ENCODE data around the gene JAML.

DNA sequence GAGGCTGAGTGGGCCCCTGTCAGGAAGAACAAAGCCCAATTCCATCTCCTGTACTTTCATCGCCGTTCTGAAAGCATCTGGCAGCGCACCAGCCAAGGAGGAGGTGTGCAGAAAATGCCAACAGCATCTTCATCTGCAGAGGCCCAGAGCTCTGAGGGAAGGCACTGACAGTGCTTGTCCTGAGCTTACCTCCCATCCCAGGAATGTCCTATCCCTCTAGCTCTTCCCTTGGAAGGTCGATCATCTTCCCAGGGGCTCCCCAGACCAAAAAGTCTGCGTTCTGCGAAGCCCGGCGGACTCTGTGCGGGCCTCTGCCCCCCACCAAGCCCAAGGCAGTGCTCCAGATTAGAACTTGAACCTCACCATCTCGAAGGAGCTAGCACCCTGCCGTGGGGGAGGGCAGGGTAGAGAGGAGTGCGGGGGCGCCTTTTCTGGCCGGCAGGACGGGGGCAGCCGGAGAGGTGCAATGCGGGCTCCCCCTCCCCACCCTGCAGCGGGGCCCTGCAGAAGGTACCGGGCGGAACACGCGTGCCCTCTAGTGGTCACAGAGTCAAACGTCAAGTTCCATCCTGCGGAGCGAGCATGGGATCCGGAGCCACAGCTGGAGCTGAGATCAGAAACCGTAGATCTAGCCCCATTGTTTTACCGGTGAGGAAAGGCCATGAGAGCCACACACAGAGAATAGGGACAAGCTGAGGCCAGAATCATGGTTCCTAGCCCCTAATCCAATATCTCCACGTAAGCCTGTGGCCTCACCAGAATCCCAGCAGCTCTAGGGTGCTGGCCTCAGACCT lies 53.3 kb downstream of the JAML start:
- TF ChIP-seq POLR2A (IDR thresholded peaks at IDR 0.05) = no peak
- TF ChIP-seq, protein P1, sequence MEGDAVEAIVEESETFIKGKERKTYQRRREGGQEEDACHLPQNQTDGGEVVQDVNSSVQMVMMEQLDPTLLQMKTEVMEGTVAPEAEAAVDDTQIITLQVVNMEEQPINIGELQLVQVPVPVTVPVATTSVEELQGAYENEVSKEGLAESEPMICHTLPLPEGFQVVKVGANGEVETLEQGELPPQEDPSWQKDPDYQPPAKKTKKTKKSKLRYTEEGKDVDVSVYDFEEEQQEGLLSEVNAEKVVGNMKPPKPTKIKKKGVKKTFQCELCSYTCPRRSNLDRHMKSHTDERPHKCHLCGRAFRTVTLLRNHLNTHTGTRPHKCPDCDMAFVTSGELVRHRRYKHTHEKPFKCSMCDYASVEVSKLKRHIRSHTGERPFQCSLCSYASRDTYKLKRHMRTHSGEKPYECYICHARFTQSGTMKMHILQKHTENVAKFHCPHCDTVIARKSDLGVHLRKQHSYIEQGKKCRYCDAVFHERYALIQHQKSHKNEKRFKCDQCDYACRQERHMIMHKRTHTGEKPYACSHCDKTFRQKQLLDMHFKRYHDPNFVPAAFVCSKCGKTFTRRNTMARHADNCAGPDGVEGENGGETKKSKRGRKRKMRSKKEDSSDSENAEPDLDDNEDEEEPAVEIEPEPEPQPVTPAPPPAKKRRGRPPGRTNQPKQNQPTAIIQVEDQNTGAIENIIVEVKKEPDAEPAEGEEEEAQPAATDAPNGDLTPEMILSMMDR (IDR thresholded peaks at IDR 0.05) = peak; percentile 71 to 92 (median 90)
